ENCODE data around the gene VKORC1.

VKORC1 gene

GRCh38 chr16:31084584-31085302 lies 9.9 kb downstream of the VKORC1 start:
- no peak overlapping the region for H3K27ac ChIP-seq
- TF ChIP-seq CTCF (IDR thresholded peaks at IDR 0.05), result no peak
- TF ChIP-seq ZFX (IDR thresholded peaks at IDR 0.05; ENCODE audit: borderline replicate concordance), result no peak

GRCh38 chr16:31083981-31084380 lies 10.6 kb downstream of the VKORC1 start:
- no peak for TF ChIP-seq CTCF (IDR thresholded peaks at IDR 0.05)
- no peak overlapping the region for H3K27ac ChIP-seq

- TF ChIP-seq ZFX (IDR thresholded peaks at IDR 0.05; ENCODE audit: borderline replicate concordance), result no peak
- TF ChIP-seq CTCF (IDR thresholded peaks at IDR 0.05), result no peak
- no peak overlapping the region for H3K27ac ChIP-seq
Measured at GRCh38 chr16:31083556-31083955, 11.0 kb downstream of the VKORC1 start.

- no peak for TF ChIP-seq ZFX (IDR thresholded peaks at IDR 0.05; ENCODE audit: borderline replicate concordance)
- TF ChIP-seq CTCF (IDR thresholded peaks at IDR 0.05), result no peak
- H3K27ac ChIP-seq, result no peak overlapping the region
Measured at GRCh38 chr16:31083081-31083480, 11.5 kb downstream of the VKORC1 start.

- no peak overlapping the region for H3K27ac ChIP-seq
- TF ChIP-seq CTCF (IDR thresholded peaks at IDR 0.05) (no peak), ZFX (IDR thresholded peaks at IDR 0.05; ENCODE audit: borderline replicate concordance) (no peak)
Measured at GRCh38 chr16:31082368-31083045, 12.1 kb downstream of the VKORC1 start.

GRCh38 chr16:31081428-31082351 lies 12.9 kb downstream of the VKORC1 start:
- TF ChIP-seq CTCF (IDR thresholded peaks at IDR 0.05) (no peak), ZFX (IDR thresholded peaks at IDR 0.05; ENCODE audit: borderline replicate concordance) (no peak)
- no peak overlapping the region for H3K27ac ChIP-seq

All from 22Rv1 (cell line).